HCT116 (cell line): ENCODE results near the gene EPDR1. TPM values are rescaled to one million over a fixed set of nuclear protein-coding genes. Genes with fewer than 3 reads are reported as not detected.
A peak's percentile ranks its signal among the peaks of the same experiment; 100 is the strongest.

Source experiments
- ATAC-seq: fragments of 200-7000 bp; cut with Tn5 transposase; 2 replicates; pipeline ENCODE4 v1.9.1; 2020; ENCODE audit warnings: mild to moderate bottlenecking, moderate library complexity
- BruUV-seq: library from RNA; stranded (reverse); fragments of 400-500 nt; replicated peaks from 2 replicates; lab custom pipeline; 2021; lab: Mats Ljungman, UMichigan
- CTCF ChIA-PET: fragments of 300-600 bp; sonication (Branson Sonifier 250); formaldehyde crosslinking; loops from one replicate; lab custom pipeline; 2021; ENCODE audit warnings: antibody characterized with exemption; lab: Charles Lee
- POLR2A ChIA-PET: fragments of 300-600, 350-600 bp; sonication (Branson Sonifier 250); formaldehyde crosslinking; loops from one replicate; lab custom pipeline; 2021; ENCODE audit warnings: antibody characterized with exemption; lab: Charles Lee
- RAD21 ChIA-PET, 2 experiments: fragments of 300-600 bp; sonication (Branson Sonifier 250); formaldehyde crosslinking; loops; one replicate each; lab custom pipeline; 2023; ENCODE audit warnings: low total read pairs in 2 of 2; ENCODE audit not compliant: uncharacterized antibody in 2 of 2, unreplicated experiment in 2 of 2, low non-redundant PET in 1 of 2; lab: Charles Lee
- DNase-seq: peaks from one replicate; pipeline ENCODE4 v3.0.0-alpha.2; 2010; ENCODE audit warnings: low read depth, low spot score
- H2AFZ ChIP-seq: fragments of 200-600 bp; shearing (Covaris generic), sonication (generic); 2 replicates; pipeline ENCODE4 v1.6.1; 2017; ENCODE audit warnings: low read depth, mixed run types, mixed read lengths, antibody characterized with exemption, low read length; ENCODE audit not compliant: poor library complexity, severe bottlenecking
- H3K27ac ChIP-seq: 2 replicates; pipeline ENCODE4 v1.5.1; 2012; ENCODE audit warnings: low read depth, low read length
- H3K27me3 ChIP-seq: fragments of 200-600 bp; sonication (generic); 2 replicates; pipeline ENCODE4 v1.6.1; 2016; ENCODE audit warnings: mixed run types, low read length, mixed read lengths; ENCODE audit not compliant: insufficient read depth
- H3K36me3 ChIP-seq, 2 experiments: fragments of 200-500 bp in 1 of 2; fragments of 200-600 bp in 1 of 2; sonication (Bioruptor generic) in 1 of 2; sonication (generic) in 1 of 2; 2 replicates each; pipeline versions ENCODE4 v1.5.1 to v1.6.1; 2014 to 2016; ENCODE audit warnings: low read length in 2 of 2, inconsistent platforms in 1 of 2, mixed read lengths in 1 of 2, mixed run types in 1 of 2; ENCODE audit not compliant: insufficient read depth in 2 of 2, control insufficient read depth in 1 of 2
- H3K4me1 ChIP-seq, 2 experiments: fragments of 200-600 bp in 1 of 2; sonication (generic) in 1 of 2; 2 replicates each; pipeline versions ENCODE4 v1.5.1 to v1.6.1; 2012 to 2017; ENCODE audit warnings: low read length in 2 of 2, inconsistent platforms in 1 of 2, mild to moderate bottlenecking in 1 of 2, mixed read lengths in 1 of 2, mixed run types in 1 of 2, moderate library complexity in 1 of 2; ENCODE audit not compliant: insufficient read depth in 2 of 2, control insufficient read depth in 1 of 2
- H3K4me2 ChIP-seq: fragments of 200-600 bp; sonication (generic); 2 replicates; pipeline ENCODE4 v1.6.1; 2017; ENCODE audit warnings: mixed run types, low read length, mixed read lengths
- H3K4me3 ChIP-seq, 2 experiments: fragments of 200-600 bp in 1 of 2; sonication (generic) in 1 of 2; replicated peaks in 1 of 2; 2 replicates each; pipeline ENCODE4 v1.5.1; 2011 to 2016; ENCODE audit warnings: low read length in 2 of 2, control low read depth in 1 of 2, low read depth in 1 of 2, mild to moderate bottlenecking in 1 of 2, mixed read lengths in 1 of 2, mixed run types in 1 of 2
- H3K79me2 ChIP-seq: fragments of 200-600 bp; sonication (generic); 2 replicates; pipeline ENCODE4 v1.6.1; 2017; ENCODE audit warnings: mild to moderate bottlenecking, mixed run types, low read length, moderate library complexity, mixed read lengths; ENCODE audit not compliant: insufficient read depth
- H3K9ac ChIP-seq: fragments of 200-600 bp; sonication (generic); 2 replicates; pipeline ENCODE4 v1.6.1; 2016; ENCODE audit warnings: low read length, mixed read lengths
- H3K9me2 ChIP-seq: fragments of 200-600 bp; sonication (generic), shearing (Covaris generic); 2 replicates; pipeline ENCODE4 v1.6.1; 2017; ENCODE audit warnings: mixed run types, mild to moderate bottlenecking, moderate library complexity; ENCODE audit not compliant: insufficient read depth
- H3K9me3 ChIP-seq, 2 experiments: fragments of 200-500 bp in 1 of 2; fragments of 200-600 bp in 1 of 2; sonication (Bioruptor generic) in 1 of 2; sonication (generic) in 1 of 2; 2 replicates each; pipeline ENCODE4 v1.6.1; 2014 to 2017; ENCODE audit warnings: low read length in 2 of 2, mixed read lengths in 2 of 2, inconsistent platforms in 1 of 2, low read depth in 1 of 2, mild to moderate bottlenecking in 1 of 2, mixed run types in 1 of 2, moderate library complexity in 1 of 2; ENCODE audit not compliant: control insufficient read depth in 1 of 2, insufficient read depth in 1 of 2
- H4K20me1 ChIP-seq: fragments of 200-600 bp; sonication (generic), shearing (Covaris generic); 2 replicates; pipeline ENCODE4 v1.6.1; 2017; ENCODE audit warnings: mixed run types, mild to moderate bottlenecking, moderate library complexity; ENCODE audit not compliant: insufficient read depth
- CEBPB ChIP-seq: IDR thresholded peaks from 2 replicates; pipeline ENCODE4 v1.6.1; 2012; ENCODE audit warnings: low read depth
- EZH2 ChIP-seq: fragments of 200-600 bp; sonication (generic); IDR thresholded peaks from 2 replicates; pipeline ENCODE4 v1.6.1; 2017; ENCODE audit warnings: antibody characterized with exemption, mixed run types
- FOSL1 ChIP-seq: IDR thresholded peaks from 2 replicates; pipeline ENCODE4 v1.6.1; 2012; ENCODE audit warnings: low read depth
- SP1 ChIP-seq: IDR thresholded peaks from 2 replicates; pipeline ENCODE4 v1.6.1; 2012; ENCODE audit warnings: low read depth
- SRF ChIP-seq: IDR thresholded peaks from 2 replicates; pipeline ENCODE4 v1.6.1; 2012; ENCODE audit warnings: low read depth
- ZNF274 ChIP-seq: fragments of 200-500 bp; sonication (Bioruptor generic); IDR thresholded peaks from 2 replicates; pipeline ENCODE4 v1.6.1; 2014; ENCODE audit warnings: mild to moderate bottlenecking, low read depth, low read length, inconsistent platforms
- intact Hi-C: fragments of 100-400 bp; cut with micrococcal nuclease; formaldehyde crosslinking; loops from 2 replicates; pipeline ENCODE4 v1.10.0; 2022
- total RNA-seq: library from RNA; stranded (reverse); gene quantifications from one replicate; pipeline ENCODE4 v1.2.1, GENCODE V29; 2021; ENCODE audit not compliant: unreplicated experiment
- TF ChIP-seq, protein P1 (sequence below): IDR thresholded peaks from 2 replicates; pipeline ENCODE4 v1.6.1; 2011; ENCODE audit warnings: mild to moderate bottlenecking, low read length, moderate library complexity; ENCODE audit not compliant: insufficient replicate concordance; ENCODE audit errors: extremely low read depth

Gene EPDR1
- total RNA-seq, 1 experiment from 2014 or later: 8.0 TPM

DNA sequence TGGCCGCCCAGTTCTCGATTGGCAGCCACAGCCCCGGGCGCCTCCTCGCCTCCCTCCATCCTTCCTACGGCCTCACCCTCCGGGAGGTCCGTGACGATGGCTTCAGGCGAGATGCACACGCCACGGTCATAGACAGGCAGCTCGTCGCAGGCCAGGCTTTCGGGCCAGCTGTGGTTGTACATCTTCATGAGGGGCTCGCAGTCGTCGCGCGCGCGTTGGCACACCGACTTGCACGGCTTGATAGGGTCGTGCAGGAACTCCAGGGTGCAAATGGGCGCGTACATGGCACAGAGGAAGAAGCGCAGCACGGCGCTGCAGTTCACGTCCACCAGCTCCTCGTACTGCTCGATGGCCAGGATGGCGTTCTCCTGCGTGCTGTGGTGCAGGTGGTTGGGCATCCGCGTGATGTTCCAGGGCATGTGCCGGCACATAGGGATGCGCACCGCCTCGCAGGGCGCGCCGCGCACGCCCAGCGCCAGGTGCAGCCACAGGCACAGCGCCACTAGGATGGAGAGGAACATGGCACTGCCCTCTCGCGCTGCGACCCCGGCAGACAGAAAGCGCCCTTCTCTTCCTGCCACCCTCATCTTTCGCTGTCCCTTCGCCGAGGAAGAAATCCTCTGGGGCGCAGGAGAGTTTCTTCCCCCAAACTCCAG, 4.3 kb upstream of the EPDR1 start:
- CTCF ChIA-PET: interaction anchor here (1.9 to 2.5 kb wide), 2 partner anchors 299 to 453 kb away, joined by 8 to 9 read pairs; no protein-coding TSS in a partner anchor
- Histone ChIP-seq H3K9me2 (no peaks in the 10 kb centered on the region), H2AFZ (no peak overlapping the region), H3K4me2 (peak overlapping the region; percentile 71), H3K4me3 (no peak overlapping the region), H3K9ac (no peak overlapping the region), H3K27me3 (peaks cover 3% of the 10 kb centered on the region; the same call in 1 of the 2 replicates), H3K36me3 (no peaks in the 10 kb centered on the region), H3K27ac (no peak overlapping the region), H3K9me3 (no peaks in the 10 kb centered on the region), H3K79me2 (no peaks in the 10 kb centered on the region), H4K20me1 (no peaks in the 10 kb centered on the region), H3K4me1 (peaks cover 6 to 11% of the 10 kb centered on the region in 2 experiments; a peak in 2 of 4 replicates)
- no peak for DNase-seq
- TF ChIP-seq SRF (no peak), CEBPB (no peak), SP1 (no peak), FOSL1 (no peak), ZNF274 (no peak), EZH2 (no peak)
- TF ChIP-seq, protein P1, sequence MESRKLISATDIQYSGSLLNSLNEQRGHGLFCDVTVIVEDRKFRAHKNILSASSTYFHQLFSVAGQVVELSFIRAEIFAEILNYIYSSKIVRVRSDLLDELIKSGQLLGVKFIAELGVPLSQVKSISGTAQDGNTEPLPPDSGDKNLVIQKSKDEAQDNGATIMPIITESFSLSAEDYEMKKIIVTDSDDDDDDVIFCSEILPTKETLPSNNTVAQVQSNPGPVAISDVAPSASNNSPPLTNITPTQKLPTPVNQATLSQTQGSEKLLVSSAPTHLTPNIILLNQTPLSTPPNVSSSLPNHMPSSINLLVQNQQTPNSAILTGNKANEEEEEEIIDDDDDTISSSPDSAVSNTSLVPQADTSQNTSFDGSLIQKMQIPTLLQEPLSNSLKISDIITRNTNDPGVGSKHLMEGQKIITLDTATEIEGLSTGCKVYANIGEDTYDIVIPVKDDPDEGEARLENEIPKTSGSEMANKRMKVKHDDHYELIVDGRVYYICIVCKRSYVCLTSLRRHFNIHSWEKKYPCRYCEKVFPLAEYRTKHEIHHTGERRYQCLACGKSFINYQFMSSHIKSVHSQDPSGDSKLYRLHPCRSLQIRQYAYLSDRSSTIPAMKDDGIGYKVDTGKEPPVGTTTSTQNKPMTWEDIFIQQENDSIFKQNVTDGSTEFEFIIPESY: no peak
- intact Hi-C loops: loop anchor here (5.0 kb wide), 1 partner anchor 306 kb away; no protein-coding TSS in a partner anchor
- BruUV-seq: no TSS peak
- POLR2A ChIA-PET: no interaction called here
- RAD21 ChIA-PET: no interaction called here
- no peak for ATAC-seq
